ENCODE results near the gene HS3ST5. TPM values are rescaled to one million over a fixed set of nuclear protein-coding genes. Genes with fewer than 3 reads are reported as not detected.
"Not testable (repeated sequence)": the region's sequence is repeated elsewhere in the genome, so short reads cannot be mapped to it uniquely, and the experiment has no call there.

Gene HS3ST5
- total RNA-seq, 1 donor from 2014 or later = not detected

GRCh38 chr6:114154812-114155211 is 188.0 kb downstream of the HS3ST5 start:
- Histone ChIP-seq H3K4me3 (no peak overlapping the region), H3K4me1 (no peaks in the 10 kb centered on the region), H3K27ac (no peak overlapping the region), H3K9me3 (no peaks in the 10 kb centered on the region), H3K27me3 (no peaks in the 10 kb centered on the region), H3K36me3 (no peaks in the 10 kb centered on the region)
- intact Hi-C loops (cut with DNase I) = no loop called here
- no peak for TF ChIP-seq POLR2A (IDR thresholded peaks at IDR 0.05)
- TF ChIP-seq POLR2AphosphoS5 (IDR thresholded peaks at IDR 0.05; ENCODE audit: insufficient read depth in 1 of 2, low read depth in 1 of 2) = no peak
- TF ChIP-seq, protein P1, sequence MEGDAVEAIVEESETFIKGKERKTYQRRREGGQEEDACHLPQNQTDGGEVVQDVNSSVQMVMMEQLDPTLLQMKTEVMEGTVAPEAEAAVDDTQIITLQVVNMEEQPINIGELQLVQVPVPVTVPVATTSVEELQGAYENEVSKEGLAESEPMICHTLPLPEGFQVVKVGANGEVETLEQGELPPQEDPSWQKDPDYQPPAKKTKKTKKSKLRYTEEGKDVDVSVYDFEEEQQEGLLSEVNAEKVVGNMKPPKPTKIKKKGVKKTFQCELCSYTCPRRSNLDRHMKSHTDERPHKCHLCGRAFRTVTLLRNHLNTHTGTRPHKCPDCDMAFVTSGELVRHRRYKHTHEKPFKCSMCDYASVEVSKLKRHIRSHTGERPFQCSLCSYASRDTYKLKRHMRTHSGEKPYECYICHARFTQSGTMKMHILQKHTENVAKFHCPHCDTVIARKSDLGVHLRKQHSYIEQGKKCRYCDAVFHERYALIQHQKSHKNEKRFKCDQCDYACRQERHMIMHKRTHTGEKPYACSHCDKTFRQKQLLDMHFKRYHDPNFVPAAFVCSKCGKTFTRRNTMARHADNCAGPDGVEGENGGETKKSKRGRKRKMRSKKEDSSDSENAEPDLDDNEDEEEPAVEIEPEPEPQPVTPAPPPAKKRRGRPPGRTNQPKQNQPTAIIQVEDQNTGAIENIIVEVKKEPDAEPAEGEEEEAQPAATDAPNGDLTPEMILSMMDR (IDR thresholded peaks at IDR 0.05) = no peak
- DNase-seq (ENCODE audit: extremely low spot score in 2 of 2) = no peak

GRCh38 chr6:114153448-114153847 is 189.4 kb downstream of the HS3ST5 start:
- H3K36me3 ChIP-seq = no peaks in the 10 kb centered on the region
- no peaks in the 10 kb centered on the region for H3K27me3 ChIP-seq
- H3K4me3 ChIP-seq = no peak overlapping the region
- H3K9me3 ChIP-seq = no peaks in the 10 kb centered on the region
- DNase-seq (ENCODE audit: extremely low spot score in 2 of 2) = no peak
- H3K4me1 ChIP-seq = no peaks in the 10 kb centered on the region
- intact Hi-C loops (cut with DNase I) = no loop called here
- TF ChIP-seq POLR2A (IDR thresholded peaks at IDR 0.05) (no peak), POLR2AphosphoS5 (IDR thresholded peaks at IDR 0.05; ENCODE audit: insufficient read depth in 1 of 2, low read depth in 1 of 2) (no peak)
- TF ChIP-seq, protein P1 (IDR thresholded peaks at IDR 0.05) = no peak
- no peak overlapping the region for H3K27ac ChIP-seq

DNA sequence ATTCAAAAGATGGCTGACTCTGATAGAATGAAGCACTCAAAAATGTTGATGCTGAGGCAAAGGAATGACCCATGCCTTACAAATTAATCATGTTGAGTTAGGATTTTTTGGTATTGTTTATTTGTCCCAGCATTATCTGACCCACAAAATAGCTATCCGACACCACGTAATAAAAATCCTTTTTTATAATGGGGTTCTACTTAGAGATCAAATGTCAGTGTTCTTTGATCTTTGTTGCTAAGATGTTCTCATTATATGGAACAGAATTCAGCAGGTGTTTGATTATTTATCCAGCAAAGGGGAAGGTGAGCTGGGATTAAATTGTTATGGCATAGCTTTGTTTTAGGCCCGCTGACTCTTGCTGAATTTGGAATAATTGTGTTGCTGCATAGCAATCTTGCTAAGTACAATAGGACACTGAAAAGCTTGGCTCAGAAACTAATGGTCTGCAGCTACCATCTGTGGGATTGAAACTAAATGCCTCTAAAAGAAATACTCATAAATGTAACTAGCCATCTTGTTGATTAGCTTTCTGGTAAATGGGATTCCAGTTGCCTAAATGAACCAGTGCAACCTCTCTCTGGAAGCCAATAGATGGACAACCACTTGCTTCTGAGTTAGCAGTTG is 191.6 kb downstream of the HS3ST5 start:
- Histone ChIP-seq H3K27me3 (no peaks in the 10 kb centered on the region), H3K9me3 (no peaks in the 10 kb centered on the region), H3K4me3 (no peak overlapping the region), H3K27ac (no peak overlapping the region), H3K4me1 (no peaks in the 10 kb centered on the region), H3K36me3 (no peaks in the 10 kb centered on the region)
- intact Hi-C loops (cut with DNase I) = no loop called here
- TF ChIP-seq POLR2AphosphoS5 (IDR thresholded peaks at IDR 0.05; ENCODE audit: insufficient read depth in 1 of 2, low read depth in 1 of 2) (no peak), POLR2A (IDR thresholded peaks at IDR 0.05) (no peak)
- TF ChIP-seq, protein P1 (IDR thresholded peaks at IDR 0.05) = no peak
- DNase-seq (ENCODE audit: extremely low spot score in 2 of 2) = no peak

- H3K36me3 ChIP-seq; H3K4me3 ChIP-seq; H3K4me1 ChIP-seq; DNase-seq (ENCODE audit: extremely low spot score in 2 of 2); intact Hi-C loops (cut with DNase I); H3K9me3 ChIP-seq; H3K27me3 ChIP-seq; H3K27ac ChIP-seq: not testable (repeated sequence)
Observed at GRCh38 chr6:114149182-114149581, 193.6 kb downstream of the HS3ST5 start.

DNA sequence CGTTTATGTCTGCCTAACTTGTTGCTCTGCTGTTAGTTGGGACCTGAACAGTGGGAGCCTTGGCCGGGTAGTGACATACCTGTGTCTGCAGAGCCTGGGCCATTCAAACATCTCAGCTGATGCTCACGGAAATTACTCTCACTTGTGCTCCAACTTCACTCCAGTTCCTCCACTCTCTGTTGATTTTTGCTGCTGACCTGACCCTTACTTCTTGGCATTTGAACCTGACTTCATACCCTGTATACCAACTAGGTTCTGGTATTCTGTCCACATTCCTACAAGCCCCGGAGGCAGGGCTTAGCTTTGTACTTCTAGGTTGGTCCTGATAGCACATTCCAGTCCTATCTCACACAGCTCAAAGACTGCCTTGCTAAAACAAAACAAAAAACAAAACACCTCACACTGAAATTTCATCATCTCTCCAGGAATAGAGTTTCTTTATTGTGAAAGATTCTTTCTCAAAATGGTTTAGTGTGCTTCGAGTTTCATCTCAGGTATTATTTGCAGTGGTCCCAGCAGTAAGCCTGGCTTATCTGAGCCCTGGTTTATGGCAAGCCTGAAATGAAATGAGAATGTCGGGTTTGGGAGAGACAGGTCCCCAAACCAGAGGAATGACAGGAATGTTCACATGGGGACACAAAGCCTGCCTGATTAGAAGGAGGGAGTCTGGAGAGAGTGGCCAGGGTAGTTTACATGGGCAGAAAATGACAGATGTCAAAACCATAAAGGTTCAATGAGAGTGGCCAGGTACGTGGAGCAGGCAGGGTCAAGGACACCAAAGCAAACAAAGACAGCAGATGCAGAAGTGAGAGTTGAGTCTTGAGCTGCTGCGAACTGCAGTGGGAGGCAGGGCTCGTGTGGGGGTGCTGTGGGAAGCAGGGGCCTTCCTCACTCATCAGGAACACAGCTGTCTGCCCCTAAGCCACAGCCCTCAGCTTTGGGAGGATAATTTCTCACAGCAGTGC is 197.7 kb downstream of the HS3ST5 start:
- TF ChIP-seq POLR2AphosphoS5 (IDR thresholded peaks at IDR 0.05; ENCODE audit: insufficient read depth in 1 of 2, low read depth in 1 of 2) (no peak), POLR2A (IDR thresholded peaks at IDR 0.05) (no peak)
- TF ChIP-seq, protein P1 (IDR thresholded peaks at IDR 0.05) = no peak
- intact Hi-C loops (cut with DNase I) = no loop called here
- Histone ChIP-seq H3K4me1 (no peaks in the 10 kb centered on the region), H3K9me3 (no peaks in the 10 kb centered on the region), H3K27me3 (no peaks in the 10 kb centered on the region), H3K4me3 (no peak overlapping the region), H3K27ac (no peak overlapping the region), H3K36me3 (no peaks in the 10 kb centered on the region)
- no peak for DNase-seq (ENCODE audit: extremely low spot score in 2 of 2)
